Natural killer cell (primary cell): ENCODE measurements around the gene ROR1. TPM values are rescaled to one million over a fixed set of nuclear protein-coding genes. Genes with fewer than 3 reads are reported as not detected.

Source experiments
- ATAC-seq, 3 donors: fragments of 150-1000 bp in 2 of 3; fragments of 200-7000 bp in 1 of 3; cut with Tn5 transposase; 1 replicate in 1 of 3; 2 replicates in 2 of 3; pipeline ENCODE4 v1.10.0; 2021; ENCODE audit warnings: mild to moderate bottlenecking in 2 of 3, moderate library complexity in 2 of 3
- DNase-seq, 2 donors: peaks; one replicate each; pipeline versions ENCODE4 v3.0.0 to v3.0.0-alpha.2; 2013 to 2021; ENCODE audit warnings: mixed read lengths in 1 of 2
- H3K27ac ChIP-seq: one replicate; pipeline ENCODE4 v1.5.1; 2013; ENCODE audit warnings: mild to moderate bottlenecking, low read length
- H3K27me3 ChIP-seq: one replicate; pipeline ENCODE4 v1.6.1; 2013; ENCODE audit warnings: low read length; ENCODE audit not compliant: control insufficient read depth, insufficient read depth
- H3K36me3 ChIP-seq: one replicate; pipeline ENCODE4 v1.6.1; 2013; ENCODE audit warnings: low read length; ENCODE audit not compliant: control insufficient read depth, insufficient read depth
- H3K4me1 ChIP-seq: one replicate; pipeline ENCODE4 v1.6.1; 2013; ENCODE audit warnings: low read length; ENCODE audit not compliant: control insufficient read depth, insufficient read depth
- H3K4me3 ChIP-seq: one replicate; pipeline ENCODE4 v1.5.1; 2013; ENCODE audit warnings: low read length
- H3K9me3 ChIP-seq: one replicate; pipeline ENCODE4 v1.6.1; 2013; ENCODE audit warnings: low read length; ENCODE audit not compliant: control insufficient read depth, insufficient read depth
- H3K27ac Mint-ChIP-seq, 2 donors: one replicate each; pipeline ENCODE4 v1.8.0; 2022; ENCODE audit warnings: mild to moderate bottlenecking in 2 of 2, mixed read lengths in 2 of 2, moderate library complexity in 1 of 2
- H3K27me3 Mint-ChIP-seq, 2 donors: one replicate each; pipeline ENCODE4 v1.8.0; 2022; ENCODE audit warnings: low read depth in 2 of 2, mixed read lengths in 2 of 2
- H3K36me3 Mint-ChIP-seq: one replicate; pipeline ENCODE4 v1.8.0; 2022; ENCODE audit warnings: mixed read lengths
- H3K4me1 Mint-ChIP-seq, 2 donors: one replicate each; pipeline ENCODE4 v1.8.0; 2022; ENCODE audit warnings: mixed read lengths in 2 of 2
- H3K4me3 Mint-ChIP-seq: one replicate; pipeline ENCODE4 v1.8.0; 2022; ENCODE audit warnings: mild to moderate bottlenecking, moderate library complexity, mixed read lengths
- H3K9me3 Mint-ChIP-seq, 2 donors: one replicate each; pipeline ENCODE4 v1.8.0; 2022; ENCODE audit warnings: mixed read lengths in 2 of 2
- CTCF ChIP-seq: fragments of 200-600 bp; IDR thresholded peaks from one replicate; pipeline ENCODE4 v1.8.0; 2022; ENCODE audit warnings: antibody characterized with exemption
- WGBS: methylation state at CpG from one replicate; pipeline ENCODE4 v1.1.7; 2013; ENCODE audit warnings: missing lambda C conversion rate; ENCODE audit not compliant: insufficient coverage; 5-methylcytosine and 5-hydroxymethylcytosine counted together
- intact Hi-C: fragments of 100-400 bp; cut with micrococcal nuclease; formaldehyde crosslinking; loops from one replicate; pipeline ENCODE4 v1.14.2; 2022
- total RNA-seq, 4 donors: library from RNA; stranded (reverse); fragments of 120-200 nt in 1 of 4; gene quantifications; one replicate each; pipeline versions ENCODE4 v1.2.3 to v1.2.4, GENCODE V29; 2013 to 2022

The ROR1 gene
- total RNA-seq, 3 donors from 2014 or later (not counting 1 experiment from before 2014, with no cell fraction given), result 0.05 to 0.35 (median 0.27) TPM

GRCh38 chr1:63864224-63864641 lies 90.4 kb downstream of the ROR1 start:
- Histone ChIP-seq H3K4me3 (no peak overlapping the region), H3K4me1 (no peaks in the 10 kb centered on the region), H3K27ac (no peak overlapping the region), H3K9me3 (no peaks in the 10 kb centered on the region), H3K27me3 (no peaks in the 10 kb centered on the region), H3K36me3 (no peaks in the 10 kb centered on the region)
- Mint-ChIP-seq H3K4me3 (no peak overlapping the region), H3K27ac (no peak overlapping the region), H3K27me3 (peaks cover 0 to 8% of the 10 kb centered on the region in 2 donors), H3K36me3 (no peaks in the 10 kb centered on the region), H3K9me3 (no peaks in the 10 kb centered on the region), H3K4me1 (no peaks in the 10 kb centered on the region)
- ATAC-seq, result no peak
- no peak for TF ChIP-seq CTCF
- DNase-seq, result no peak
- WGBS, result 87% methylated on average over 4 of the region's 4 CpGs
- intact Hi-C loops, result no loop called here

- no peak overlapping the region for H3K4me3 ChIP-seq
- Mint-ChIP-seq H3K4me1 (no peaks in the 10 kb centered on the region), H3K9me3 (no peaks in the 10 kb centered on the region), H3K36me3 (no peaks in the 10 kb centered on the region), H3K27ac (no peak overlapping the region), H3K27me3 (peaks cover 1 to 11% of the 10 kb centered on the region in 2 donors), H3K4me3 (no peak overlapping the region)
- H3K4me1 ChIP-seq, result no peaks in the 10 kb centered on the region
- no peaks in the 10 kb centered on the region for H3K9me3 ChIP-seq
- TF ChIP-seq CTCF, result no peak
- intact Hi-C loops, result no loop called here
- 88% methylated on average over 4 of the region's 4 CpGs for WGBS
- DNase-seq, result no peak
- no peaks in the 10 kb centered on the region for H3K36me3 ChIP-seq
- no peak for ATAC-seq
- H3K27ac ChIP-seq, result no peak overlapping the region
- H3K27me3 ChIP-seq, result no peaks in the 10 kb centered on the region
Measured at GRCh38 chr1:63865561-63865960, 91.7 kb downstream of the ROR1 start.

GRCh38 chr1:63866084-63866483 lies 92.3 kb downstream of the ROR1 start:
- Histone ChIP-seq H3K36me3 (no peaks in the 10 kb centered on the region), H3K27me3 (no peaks in the 10 kb centered on the region), H3K27ac (no peak overlapping the region), H3K4me1 (no peaks in the 10 kb centered on the region), H3K9me3 (no peaks in the 10 kb centered on the region), H3K4me3 (no peak overlapping the region)
- ATAC-seq (no peak), DNase-seq (no peak)
- no peaks in the 10 kb centered on the region for H3K4me1 Mint-ChIP-seq
- no peak for TF ChIP-seq CTCF
- intact Hi-C loops, result no loop called here
- H3K4me3 Mint-ChIP-seq, result no peak overlapping the region
- H3K36me3 Mint-ChIP-seq, result no peaks in the 10 kb centered on the region
- H3K27me3 Mint-ChIP-seq, result peaks cover 3 to 16% of the 10 kb centered on the region in 2 donors
- no peak overlapping the region for H3K27ac Mint-ChIP-seq
- H3K9me3 Mint-ChIP-seq, result no peaks in the 10 kb centered on the region
- WGBS, result 79% methylated on average over 3 of the region's 3 CpGs

GRCh38 chr1:63867429-63868176 lies 93.8 kb downstream of the ROR1 start:
- no peak for TF ChIP-seq CTCF
- Mint-ChIP-seq H3K36me3 (no peaks in the 10 kb centered on the region), H3K27ac (no peak overlapping the region), H3K27me3 (peaks cover 3 to 19% of the 10 kb centered on the region in 2 donors), H3K4me3 (no peak overlapping the region), H3K4me1 (no peaks in the 10 kb centered on the region), H3K9me3 (no peaks in the 10 kb centered on the region)
- Histone ChIP-seq H3K36me3 (no peaks in the 10 kb centered on the region), H3K4me3 (no peak overlapping the region), H3K27ac (no peak overlapping the region), H3K9me3 (no peaks in the 10 kb centered on the region), H3K4me1 (no peaks in the 10 kb centered on the region), H3K27me3 (no peaks in the 10 kb centered on the region)
- 90% methylated on average over 9 of the region's 14 CpGs for WGBS
- no peak for DNase-seq
- intact Hi-C loops, result no loop called here
- no peak for ATAC-seq
